ENCODE results near the gene GTPBP6.
"Not testable (repeated sequence)": the region's sequence is repeated elsewhere in the genome, so short reads cannot be mapped to it uniquely, and the experiment has no call there.

Gene GTPBP6

DNA sequence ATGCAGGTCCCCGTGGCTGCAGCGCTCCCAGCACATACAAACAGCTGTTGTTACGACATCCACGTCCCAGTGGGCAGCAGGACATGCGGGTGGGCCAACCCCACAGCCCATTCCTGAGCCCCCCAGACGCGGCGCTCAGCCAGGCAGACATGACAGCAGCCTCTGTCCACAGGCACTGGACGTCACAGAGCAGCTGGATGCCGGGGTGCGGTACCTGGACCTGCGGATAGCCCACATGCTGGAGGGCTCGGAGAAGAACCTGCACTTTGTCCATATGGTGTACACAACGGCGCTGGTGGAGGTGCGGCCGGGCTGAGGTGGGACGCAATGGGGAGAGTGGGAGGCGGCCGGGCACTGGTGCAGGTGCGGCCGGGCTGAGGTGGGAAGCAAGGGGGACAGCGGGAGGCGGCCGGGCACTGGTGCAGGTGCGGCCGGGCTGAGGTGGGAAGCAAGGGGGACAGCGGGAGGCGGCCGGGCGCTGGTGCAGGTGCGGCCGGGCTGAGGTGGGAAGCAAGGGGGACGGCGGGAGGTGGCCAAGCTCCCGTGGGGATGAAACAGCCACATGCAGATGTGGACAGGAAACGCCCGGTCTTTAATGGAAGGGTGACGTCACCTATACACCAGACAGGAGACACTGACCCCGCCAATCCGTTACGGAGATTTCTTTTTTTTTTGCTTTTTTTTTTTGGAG lies 28.0 kb downstream of the GTPBP6 start:
- DNase-seq, result no peak

DNA sequence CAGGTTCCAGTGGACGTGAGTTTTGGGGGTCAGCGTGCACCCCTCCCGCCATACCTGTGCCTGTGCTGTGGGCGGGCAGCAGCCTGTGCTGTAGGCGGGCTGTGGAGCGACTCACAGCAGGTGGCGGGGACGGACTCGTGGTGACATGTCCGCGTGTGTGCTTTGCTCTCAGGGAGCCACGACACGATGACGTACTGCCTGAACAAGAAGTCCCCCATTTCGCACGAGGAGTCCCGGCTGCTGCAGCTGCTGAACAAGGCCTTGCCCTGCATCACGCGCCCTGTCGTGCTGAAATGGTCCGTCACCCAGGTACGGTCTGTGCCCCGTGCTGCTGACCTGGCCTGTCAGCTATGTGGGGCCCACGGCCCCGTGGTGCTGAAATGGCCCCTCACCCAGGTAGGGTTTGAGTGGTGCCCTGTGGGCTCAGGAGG lies 30.0 kb downstream of the GTPBP6 start:
- no peak for DNase-seq

DNA sequence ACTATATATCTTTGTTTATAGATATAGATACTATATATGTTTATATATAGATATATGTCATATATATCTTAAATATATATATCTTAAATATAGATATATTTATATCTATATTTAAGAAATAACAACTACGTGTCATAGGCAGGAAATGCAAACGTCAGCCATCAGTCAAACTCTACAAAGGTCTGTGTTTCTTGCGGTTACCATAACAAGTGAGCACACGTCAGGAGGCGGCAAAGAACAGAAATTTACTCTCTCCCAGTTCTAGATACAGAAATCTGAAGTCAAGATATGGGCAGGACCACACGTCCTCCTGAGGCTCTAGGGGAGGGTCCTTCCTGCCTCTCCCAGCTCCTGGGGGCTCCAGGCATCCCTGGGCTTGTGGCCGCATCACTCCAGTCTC lies 30.9 kb downstream of the GTPBP6 start:
- no peak for DNase-seq

DNA sequence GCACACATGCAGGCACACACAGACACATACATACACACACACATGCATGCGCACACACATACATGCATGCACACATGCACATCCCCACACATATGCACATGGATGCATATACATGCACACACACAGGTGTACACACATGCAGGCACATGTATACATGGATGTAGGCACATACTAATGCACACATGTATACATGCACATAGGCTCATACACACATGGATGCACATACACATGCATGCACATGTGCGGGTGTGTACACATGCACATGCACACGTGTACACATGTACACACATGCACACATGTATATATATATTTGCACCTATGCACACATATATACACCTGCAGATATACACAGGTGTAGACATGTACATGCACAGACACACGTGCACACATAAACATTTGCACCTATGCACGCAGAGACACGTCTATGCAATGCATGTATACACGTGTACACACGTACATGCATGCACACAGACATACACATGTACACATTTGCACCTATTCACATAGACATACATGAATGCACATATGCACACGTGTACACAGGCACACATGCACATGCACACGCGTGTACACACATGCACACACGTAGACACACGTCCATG lies 33.4 kb downstream of the GTPBP6 start:
- no peak for DNase-seq

DNA sequence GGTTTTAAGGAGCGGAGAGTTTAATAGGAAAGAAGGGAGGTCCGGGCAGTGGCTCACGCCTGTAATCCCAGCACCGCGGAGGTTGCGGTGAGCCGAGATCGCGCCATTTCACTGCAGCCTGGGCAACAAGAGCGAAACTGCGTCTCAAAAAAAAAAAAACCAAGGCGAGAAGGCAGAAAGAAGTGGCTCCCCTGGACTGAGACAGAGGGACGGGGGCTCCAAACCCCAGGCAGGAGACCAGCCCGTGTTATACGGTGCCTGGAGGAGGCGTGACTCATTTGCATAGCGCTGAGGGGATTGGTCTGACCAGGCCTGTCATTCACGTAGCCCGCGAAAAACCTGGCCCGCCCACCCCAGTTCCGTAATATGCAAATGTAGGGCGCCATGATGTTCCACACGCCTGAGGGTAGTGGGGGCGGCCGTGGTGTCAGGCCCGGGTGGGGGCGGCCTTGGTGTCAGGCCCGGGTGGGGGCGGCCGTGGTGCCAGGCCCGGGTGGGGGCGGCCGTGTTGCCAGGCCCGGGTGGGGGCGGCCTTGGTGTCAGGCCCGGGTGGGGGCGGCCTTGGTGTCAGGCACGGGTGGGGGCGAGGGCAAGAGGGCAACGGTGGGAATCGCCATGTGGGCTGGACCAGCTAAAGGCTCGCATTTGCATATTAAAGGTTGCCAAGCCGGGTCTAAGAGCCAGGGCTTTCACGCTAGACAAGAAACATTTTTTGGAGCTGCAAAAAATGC lies 35.3 kb downstream of the GTPBP6 start:
- no peak for DNase-seq

DNA sequence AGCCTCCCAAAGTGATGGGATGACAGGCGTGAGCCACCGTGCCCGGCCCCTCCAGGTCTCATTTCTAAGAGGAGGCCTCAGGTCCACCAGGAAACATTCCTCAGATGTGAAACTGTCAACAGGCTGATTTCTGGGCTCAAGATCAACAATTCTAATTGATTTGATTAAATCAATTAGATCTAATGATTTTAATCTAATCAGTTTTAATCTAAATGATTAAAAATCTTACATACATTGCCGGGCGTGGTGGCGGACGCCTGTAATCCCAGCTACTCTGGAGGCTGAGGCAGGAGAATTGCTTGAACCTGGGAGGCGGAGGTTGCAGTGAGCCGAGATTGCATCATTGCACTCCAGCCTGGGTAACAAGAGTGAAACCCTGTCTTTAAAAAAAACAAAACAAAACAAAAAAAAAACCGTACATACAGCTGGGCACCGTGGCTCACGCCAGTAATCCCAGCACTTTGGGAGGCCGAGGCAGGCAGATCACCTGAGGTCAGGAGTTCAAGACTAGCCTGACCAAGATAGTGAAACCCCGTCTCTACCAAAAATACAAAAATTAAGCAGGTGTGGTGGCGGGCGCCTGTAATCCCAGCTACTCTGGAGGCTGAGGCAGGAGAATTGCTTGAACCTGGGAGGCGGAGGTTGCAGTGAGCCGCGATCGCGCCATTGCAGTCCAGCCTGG lies 36.5 kb downstream of the GTPBP6 start:
- DNase-seq, result not testable (repeated sequence)

DNA sequence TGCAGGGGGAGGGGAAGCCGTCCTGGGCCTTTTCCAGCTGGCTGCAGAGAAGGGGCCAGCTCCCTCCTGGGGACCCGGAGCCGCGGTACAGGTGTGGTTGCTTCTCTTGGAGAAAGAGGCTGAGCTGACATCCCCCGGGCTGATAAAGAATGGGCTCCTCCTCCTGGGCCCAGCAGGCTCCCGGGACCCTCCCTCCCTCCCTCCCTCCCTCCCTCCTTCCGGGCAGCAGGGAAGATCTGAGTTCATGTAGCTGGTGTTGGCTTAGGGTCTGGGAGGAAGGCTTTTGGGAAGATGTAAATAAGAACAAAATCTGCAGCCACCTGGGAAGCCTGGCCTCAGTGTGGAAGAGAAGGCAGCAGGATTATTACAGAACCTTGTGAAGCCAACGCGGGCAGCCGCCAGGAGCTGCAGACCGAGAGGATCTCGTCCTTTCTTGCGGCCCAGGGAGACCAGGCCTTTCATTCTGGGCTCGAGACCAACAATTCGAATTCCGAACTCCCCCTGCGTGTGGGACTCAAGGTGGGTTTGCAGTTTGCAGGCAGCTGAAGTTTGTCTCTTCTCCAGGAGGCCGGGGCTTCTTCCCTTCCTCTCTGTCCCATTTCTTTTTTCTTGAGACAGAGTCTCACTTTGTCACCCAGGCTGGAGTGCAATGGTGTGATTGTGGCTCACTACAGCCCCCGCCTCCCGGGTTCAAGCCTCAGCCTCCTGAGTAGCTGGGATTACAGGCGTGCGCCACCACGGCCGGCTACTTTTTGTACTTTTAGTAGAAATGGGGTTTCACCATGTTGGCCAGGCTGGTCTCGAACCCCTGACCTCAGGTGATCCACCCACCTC lies 37.2 kb downstream of the GTPBP6 start, which contains the start of gene PLCXD1:
Gene PLCXD1 (plus strand): TSS at position 216 of the 834 bp plus-strand sequence. CDS start 2,807 bp downstream, outside the sequence.
- no peak for DNase-seq

DNA sequence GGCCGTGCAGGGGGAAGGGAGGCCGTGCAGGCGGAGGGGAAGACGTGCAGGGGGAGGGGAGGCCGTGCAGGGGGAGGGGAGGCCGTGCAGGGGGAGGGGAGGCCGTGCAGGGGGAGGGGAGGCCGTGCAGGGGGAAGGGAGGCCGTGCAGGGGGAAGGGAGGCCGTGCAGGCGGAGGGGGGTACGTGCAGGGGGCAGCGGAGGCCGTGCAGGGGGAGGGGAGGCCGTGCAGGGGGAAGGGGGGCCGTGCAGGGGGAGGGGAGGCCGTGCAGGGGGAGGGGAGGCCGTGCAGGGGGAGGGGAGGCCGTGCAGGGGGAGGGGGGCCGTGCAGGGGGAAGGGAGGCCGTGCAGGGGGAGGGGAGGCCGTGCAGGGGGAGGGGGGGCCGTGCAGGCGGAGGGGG lies 37.9 kb downstream of the GTPBP6 start:
- DNase-seq, result not testable (repeated sequence)

DNA sequence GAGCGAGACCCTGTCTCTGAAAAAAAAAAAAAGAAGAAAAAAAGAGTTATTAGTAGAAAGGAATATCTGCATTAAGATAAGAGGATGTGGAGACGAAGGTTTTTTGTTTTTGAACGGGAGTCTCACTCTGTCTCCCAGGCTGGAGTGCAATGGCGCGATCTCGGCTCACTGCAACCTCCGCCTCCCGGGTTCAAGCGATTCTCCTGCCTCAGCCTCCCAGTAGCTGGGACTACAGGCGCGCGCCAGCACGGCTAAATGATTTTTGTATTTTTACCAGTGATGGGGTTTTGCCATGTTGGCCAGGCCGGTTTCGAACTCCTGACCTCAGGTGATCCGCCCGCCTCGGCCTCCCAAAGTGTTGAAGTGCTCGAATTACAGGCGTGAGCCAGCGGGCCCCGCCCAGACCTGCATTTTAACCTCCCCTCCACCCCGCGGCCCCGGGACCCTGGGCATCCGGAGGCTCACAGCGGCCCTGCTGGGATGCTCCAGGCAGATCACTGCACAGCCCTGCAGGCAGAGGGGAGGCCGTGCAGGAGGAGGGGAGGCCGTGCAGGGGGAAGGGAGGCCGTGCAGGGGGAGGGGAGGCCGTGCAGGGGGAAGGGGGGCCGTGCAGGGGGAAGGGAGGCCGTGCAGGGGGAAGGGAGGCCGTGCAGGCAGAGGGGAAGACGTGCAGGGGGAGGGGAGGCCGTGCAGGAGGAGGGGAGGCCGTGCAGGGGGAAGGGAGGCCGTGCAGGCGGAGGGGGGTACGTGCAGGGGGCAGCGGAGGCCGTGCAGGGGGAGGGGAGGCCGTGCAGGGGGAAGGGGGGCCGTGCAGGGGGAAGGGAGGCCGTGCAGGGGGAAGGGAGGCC lies 38.6 kb downstream of the GTPBP6 start:
- DNase-seq, result not testable (repeated sequence)

DNA sequence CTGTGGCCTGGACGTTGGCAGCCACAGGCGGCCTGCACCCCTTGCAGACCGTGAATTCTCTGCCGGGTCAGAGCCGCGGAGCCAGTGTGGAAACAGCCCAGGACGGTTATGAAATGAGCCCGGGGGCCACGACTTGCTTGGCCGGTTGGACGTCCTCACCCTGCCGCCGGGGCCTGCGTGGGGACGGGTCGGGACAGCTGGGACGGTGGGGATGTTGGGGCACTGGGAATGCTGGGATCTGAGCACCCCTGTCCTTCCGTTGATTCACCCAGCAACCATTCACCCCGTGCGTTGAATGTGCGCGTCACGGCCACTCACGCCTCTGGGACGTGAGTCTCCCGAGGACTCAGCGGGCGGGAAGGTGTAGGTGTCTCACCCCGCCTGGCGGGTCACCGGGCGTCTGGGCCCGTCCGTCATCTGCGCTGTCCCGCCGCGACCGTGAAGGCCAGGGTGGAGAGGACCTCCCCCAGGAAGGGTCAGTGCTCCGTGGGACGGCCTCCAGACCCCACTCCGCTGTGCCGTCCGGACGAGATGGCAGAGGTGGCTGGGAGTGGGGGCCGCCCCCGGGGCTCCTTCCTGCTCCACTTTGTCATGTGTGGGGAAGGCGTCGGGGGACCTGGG lies 41.9 kb downstream of the GTPBP6 start:
- no peak for DNase-seq

DNA sequence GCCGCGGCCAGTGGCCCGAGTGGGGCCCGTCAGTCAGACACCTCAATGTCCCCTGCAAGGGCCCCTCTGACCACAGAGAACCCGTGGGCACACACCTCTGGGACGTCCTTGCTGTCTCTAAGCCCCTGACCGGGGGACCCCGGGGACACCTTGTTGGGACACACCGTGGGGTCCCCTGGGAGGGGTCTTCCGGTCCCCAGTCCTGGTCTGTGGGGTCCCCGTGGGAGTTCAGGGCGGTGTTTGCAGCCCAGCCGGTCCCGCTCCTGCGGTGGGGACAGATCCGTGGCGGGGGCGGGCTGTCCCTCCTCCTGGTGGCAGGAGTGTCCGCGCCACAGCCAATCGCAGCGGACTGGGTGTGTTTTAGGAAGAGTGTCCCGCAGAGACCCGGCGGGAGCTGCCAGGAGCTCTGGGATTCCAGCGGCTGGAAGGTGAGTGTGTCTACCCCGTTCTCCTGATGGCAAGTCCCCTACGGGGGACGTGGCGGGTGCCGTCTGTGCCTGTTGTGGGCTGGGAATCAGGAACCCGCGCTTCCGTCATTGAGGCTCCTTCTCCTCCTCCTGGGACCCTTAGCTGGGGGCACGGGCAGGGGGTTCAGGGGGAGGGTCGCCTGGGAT lies 42.5 kb downstream of the GTPBP6 start:
- DNase-seq, result no peak

DNA sequence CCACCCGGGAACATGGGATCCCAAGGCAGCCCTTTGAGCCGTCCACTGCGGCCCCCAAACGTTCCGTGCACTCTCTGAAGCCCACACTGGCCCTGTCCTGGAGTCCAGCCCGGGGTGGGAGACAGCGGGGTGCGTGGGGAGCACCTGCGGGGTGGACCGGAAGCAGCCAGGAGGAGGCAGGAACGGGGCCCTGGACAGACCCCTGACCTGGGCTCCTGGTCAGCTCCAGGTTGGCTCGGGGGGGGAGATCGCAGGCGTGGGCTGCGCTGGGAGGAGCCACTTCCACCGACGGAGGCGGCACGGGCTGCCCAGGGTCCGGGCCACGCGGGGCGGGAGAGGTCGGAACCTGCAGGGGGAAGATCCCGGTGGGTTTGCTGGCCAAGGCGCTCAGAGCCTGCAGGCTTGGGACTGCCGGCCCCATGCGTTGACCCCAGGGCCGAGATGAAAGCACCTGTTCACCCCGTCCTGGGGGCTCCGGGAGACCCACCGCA lies 43.1 kb downstream of the GTPBP6 start:
- no peak for DNase-seq

DNA sequence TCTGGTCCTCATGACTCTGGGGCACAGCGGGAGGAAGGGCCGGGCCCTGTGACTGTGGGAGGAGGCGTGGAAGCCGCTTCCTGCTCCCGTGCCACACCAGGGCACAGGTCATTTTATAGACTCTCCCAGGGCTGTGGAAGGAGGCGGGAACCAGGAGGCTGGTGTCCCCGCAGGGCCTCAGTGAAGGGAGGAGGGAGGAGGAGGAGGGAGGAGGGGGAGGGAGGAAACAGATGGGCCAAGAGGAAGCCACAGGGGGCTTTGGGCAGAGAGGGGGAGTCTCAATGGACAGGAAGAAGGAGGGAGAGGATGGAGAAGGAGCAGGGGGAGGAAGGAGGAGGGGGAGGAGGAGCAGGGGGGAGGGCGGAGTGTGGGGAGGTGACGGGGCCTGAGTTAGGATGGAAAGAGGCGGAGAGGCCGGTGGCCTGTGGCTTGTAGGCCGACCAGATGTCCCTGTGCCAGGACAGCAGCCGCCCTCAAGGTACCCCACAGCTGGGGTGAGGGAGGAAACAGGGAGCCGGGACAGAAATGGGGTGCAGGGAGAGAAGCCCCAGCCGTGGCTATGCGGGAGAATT lies 43.6 kb downstream of the GTPBP6 start:
- DNase-seq, result no peak

DNA sequence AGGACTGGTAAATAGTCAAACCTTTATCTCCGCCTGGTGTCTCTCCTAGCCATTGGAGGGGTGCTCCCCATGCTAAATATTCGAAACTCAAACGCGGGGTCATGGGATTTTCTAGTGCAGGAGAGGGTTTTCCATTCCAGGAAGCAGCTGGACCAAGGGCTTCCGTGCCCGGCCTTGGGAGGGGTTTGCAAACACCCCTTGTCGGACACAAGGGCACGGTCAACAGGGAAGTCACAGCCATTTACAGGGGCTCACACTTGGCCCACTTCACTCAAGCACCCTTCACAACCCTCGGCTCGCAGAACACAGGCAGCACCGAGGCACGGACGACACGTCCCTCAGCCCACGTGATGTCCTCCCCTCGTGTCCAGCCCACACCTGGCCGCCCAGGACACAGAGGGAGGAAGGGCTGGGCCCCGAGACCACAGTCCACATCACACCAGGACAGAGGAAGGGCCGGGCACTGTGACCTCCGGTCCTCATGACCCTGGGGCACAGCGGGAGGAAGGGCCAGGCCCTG lies 47.7 kb downstream of the GTPBP6 start:
- no peak for DNase-seq

DNA sequence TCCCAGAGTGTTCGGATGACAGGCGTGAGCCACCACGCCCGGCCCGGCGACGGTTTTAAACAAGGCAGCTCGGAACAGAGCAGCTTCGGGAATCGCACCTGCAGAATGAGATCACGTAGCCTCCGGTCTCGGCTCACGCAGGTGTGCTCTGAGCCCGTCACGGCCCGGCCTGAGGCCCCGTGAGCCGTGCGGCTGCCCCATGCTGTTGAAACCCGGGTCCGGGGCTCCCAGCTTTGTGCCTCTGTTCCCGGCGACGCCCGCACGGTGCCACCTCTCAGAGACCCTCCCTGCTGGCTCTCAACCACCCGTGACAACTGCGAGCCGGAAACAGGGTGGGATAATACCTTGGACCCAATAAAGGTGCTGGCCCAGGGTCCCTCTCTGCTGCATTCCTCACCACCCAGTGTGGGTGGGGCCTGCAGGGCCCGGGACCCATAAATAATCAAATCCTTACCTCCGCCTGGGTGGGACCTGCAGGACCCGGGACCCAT lies 50.8 kb downstream of the GTPBP6 start:
- no peak for DNase-seq

DNA sequence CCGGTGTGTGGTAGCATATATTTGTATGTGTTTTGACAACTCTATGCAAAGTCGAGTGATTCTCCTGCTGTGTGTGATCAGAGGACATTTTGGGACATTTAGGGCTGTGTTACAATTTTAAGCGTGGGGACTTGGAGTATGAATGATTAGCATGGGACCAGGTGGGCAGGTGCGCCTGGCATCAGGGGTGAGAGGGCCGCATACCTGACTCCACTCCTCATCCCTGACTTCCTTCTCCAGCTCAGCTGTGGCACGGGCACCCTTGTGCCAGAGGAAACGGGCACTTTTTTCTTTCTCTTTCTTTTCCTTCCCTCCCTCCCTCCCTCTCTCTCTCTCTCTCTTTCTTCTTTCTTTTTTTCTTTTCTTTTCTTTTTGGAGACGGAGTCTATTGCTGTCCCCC lies 53.1 kb downstream of the GTPBP6 start:
- no peak for DNase-seq

DNA sequence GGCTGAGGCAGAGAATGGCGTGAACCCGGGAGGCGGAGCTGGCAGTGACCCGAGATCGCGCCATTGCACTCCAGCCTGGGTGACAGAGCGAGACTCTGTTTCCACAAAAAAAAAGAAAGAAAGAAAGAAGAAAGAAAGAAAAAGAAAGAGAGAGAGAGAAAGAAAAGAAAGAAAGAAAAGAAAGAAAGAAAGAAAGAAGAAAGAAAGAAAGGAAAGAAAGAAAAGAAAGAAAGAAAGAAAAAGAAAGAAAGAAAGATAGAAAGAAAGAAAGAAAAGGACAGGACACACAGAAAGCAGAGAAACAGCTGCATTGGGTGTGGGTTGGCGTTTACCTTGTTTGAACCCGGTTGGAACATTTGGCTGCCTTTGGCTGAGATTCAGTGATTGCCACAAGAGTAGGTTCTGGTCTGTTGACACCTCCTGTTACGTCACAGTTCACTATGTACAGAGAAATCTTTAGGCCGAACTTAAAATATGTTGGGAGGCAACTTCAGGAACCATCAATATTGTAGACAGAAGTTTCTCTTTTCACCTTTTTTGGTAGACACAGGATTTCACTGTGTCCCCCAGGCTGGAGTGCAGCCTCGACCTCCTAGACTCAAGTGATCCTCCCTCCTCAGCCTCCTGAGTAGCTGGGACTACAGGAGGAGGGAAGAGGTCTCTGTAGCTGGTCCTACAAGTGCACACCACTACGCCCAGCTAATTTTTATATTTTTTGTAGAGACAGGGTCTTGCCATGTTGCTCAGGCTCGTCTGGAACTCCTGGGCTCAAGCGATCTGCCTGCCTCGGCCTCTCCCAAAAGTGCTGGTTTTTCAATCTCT lies 53.8 kb downstream of the GTPBP6 start:
- DNase-seq, result no peak

DNA sequence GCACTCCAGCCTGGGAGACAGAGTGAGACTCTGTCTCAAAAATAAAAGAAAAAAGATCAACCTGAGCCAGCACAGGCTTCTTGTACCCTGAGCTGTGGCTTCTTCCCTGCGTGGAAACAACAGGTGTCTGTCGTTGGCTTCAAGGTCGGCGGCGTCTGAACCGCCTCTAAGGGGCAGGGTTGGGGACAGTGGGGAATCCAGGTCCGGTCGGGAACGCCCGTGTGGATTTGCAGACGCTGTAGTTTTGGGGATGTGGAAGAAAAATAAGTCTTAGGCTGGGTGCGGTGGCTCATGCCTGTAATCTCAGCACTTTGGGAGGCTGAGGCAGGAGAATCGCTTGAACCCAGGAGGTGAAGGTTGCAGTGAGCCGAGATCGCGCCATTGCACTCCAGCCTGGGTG lies 54.6 kb downstream of the GTPBP6 start:
- DNase-seq, result not testable (repeated sequence)

Measured in C1 segment of cervical spinal cord (tissue), 14 donors.